Hematopoietic multipotent progenitor cell treated with erythropoietin and hydrocortisone succinate and interleukin-3 and kit ligand, for 17 days (in vitro differentiated cells): Measurements from ENCODE around the gene ZP2.
"Not testable (repeated sequence)": the region's sequence is repeated elsewhere in the genome, so short reads cannot be mapped to it uniquely, and the experiment has no call there.

Source experiments
- DNase-seq: peaks from one replicate; pipeline ENCODE4 v3.0.0-alpha.2; 2015; ENCODE audit warnings: low spot score

The ZP2 gene

DNA sequence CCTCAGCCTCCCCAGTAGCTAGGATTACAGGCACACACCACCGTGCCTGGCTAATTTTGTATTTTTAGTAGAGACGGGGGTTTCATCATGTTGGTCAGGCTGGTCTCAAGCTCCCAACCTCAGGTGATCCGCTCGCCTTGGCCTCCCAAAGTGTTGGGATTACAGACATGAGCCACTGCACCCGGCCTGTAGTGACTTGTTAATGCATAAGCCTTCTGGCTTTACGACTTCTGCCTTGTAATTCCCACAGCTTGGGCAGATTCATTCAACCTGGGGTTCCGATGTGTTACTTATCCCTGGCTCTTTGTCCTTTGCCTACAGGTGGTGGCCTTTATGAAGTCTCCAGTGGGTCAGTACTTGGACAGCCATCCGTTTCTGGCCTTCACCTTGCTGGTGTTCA is 41.3 kb downstream of the ZP2 start:
- DNase-seq, result not testable (repeated sequence)

DNA sequence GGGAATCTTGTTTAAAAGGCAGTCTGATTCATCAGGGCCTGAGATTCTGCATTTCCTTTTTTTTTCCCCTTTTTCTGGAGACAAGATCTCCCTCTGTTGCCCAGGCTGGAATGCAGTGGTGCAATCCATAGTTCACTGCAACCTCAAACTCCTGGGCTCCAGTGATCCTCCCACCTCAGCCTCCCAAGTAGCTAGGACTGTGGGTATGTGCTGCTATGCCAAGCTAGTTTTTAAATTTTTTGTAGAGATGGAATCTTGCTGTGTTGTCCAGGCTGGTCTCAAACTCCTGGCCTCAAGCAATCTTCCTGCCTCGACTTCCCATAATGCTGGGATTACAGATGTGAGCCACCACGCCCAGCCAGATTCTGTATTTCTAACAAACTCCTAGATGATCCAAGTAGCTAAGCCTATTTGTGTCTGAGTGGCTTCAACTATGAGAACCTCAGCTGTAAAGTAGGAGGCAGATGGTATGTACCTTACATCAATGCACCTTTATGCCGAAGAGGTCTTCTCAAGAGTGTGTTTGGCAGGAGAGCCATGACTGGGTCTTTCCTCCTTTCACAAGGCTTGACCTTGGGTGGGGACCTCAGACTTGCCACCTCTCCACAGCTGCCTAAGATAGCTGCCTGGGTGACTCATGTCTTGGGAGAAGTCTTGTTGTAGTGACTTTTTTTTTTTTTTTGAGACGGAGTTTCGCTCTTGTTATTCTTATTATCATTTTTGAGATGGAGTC is 42.0 kb downstream of the ZP2 start:
- no peak for DNase-seq

DNA sequence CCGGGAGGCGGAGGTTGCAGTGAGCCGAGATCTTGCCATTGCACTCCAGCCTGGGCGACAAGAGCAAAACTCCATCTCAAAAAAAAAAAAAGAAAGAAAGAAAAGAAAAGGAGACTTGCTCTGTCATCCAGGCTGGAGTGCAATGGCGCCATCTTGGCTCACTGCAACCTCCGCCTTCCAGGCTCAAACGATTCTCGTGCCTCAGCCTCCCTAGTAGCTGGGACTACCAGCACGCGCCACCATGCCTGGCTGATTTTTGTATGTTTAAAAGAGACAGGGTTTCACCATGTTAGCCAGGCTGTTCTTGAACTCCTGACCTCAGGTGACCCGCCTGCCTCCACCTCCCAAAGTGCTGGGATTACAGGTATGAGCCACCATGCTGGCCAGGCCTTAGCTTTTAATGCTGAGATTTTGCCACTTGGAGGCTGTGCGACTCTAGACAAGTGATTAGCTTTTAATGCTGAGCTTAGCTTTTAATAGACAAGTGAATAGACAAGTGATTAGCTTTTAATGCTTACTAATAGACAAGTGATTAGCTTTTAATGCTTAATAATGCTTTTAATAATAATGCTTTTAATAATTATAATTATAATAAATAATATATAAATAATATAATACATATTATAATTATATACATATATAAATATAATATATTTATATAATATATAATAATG is 43.3 kb downstream of the ZP2 start:
- DNase-seq, result no peak

DNA sequence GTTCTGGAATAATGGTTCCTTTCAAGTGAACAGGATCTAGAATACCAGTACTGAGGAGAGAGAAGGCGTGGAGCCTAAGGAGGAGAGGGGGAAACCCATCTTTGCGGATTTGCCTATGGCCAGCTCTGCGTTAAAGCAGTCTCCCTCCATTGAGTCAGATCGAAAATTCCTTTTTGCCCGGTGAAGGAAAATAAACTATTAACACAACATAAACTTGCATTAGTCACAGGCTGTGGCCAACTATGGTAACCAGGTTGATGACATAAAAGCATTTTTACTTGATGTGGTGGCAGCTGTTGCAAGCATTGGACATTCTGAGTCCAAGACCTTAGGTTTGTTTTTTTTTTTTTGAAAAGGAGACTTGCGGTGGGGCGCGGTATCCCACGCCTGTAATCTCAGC is 44.0 kb downstream of the ZP2 start:
- DNase-seq, result no peak

DNA sequence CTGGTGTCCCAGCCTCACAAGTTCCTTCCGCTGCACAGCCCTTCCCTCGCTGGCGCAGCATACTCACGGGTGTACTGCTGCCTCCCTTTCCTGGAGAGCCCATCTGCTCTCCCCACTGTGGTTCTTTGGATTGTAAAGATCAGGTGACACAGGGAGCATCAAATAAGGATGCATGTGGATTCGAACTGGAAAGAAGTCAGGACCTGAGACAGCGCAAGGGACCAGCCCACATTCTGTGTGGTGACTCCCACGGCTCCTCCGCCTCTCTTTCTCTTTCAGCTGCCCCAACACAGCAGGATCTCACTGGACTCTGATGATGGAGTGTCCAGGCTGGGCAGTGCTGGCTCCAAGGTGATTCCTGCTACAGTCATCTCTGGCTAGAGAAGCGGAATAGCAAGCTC is 44.8 kb downstream of the ZP2 start:
- DNase-seq, result no peak

DNA sequence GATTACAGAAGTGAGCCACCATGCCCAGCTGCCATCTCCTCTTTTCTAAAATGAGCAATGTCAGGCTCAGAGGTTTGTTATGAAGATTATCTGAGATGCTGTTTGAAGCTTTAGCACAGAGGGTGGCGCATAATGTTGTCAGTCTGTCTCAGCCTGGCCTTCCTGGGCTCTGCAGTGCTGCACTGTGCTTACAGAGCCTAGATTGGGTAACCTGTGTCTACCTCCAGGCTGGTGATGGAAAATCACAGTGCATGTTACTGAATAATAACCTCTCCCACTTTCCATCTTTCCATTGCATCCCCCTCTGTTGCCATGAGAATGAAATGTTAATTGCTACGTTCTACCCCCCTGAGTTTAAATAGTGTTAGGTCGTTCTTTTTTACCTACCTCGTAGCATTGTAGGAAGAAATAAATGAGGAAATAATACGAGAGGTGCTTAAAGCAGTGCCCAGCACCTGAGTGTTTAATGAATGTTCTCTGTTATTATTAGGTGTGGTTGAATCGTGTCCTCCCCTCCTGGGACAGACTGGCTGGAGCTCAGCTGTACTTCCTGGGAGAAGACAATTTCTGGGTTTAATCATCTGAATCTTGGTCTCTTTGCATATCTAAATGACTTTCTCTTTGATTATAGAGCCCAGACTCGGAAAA is 46.7 kb downstream of the ZP2 start:
- DNase-seq, result no peak

DNA sequence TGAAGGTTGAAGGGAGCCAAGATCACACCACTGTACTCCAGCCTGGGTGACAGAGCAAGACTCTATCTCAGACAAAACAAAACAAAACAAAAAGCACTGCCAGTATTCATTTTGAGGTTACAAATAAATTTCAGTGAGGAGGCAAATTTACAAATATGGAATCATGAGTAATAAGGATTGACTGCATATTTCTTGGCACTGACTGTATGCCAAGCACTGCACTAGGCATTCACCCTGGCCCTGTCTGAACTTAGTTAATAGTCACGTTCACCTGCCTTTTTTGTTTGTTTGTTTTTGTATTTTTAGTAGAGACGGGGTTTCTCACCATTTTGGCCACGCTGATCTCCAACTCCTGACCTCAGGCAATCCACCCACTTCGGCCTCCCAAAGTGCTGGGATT is 47.8 kb downstream of the ZP2 start:
- no peak for DNase-seq

DNA sequence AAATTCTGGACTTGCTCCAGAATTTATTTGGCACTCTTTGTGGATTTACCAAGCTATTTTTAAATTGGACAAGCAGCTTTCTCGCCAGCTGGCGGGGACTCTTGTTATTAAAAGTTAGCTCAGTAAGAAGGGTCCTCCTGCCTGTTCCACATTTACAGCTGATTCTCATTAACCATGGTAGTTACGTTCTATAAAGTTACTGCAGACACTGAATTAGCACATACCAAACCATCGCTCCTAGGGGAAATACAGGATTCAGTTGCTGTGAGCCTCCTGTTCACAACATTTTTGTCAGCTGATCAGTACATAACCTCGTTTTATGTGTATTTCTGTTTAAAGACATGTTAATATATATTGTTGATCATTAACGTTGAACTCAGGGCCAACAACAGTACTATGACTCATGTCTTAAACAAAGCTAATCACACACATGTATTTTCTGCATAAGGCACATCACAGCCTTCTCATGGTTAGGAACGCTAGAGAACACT is 48.7 kb downstream of the ZP2 start:
- no peak for DNase-seq

DNA sequence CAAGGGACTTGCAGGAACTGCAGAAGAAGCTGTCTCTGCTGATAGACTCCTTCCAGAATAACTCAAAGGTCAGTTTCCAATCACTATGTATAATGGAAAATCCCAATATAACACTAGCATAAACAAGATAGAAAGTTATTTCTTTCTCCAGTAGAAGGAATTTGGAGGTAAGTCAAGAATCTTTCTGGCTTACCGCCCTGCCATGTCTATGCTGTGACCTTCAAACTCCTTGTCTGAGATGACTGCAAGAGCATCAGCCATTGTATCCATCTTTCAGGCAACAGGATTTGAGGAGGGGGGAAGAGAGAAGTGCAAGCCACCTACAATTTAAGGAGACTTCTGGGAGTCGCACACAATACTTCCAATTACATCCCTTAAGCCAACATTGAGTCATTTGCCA is 50.2 kb downstream of the ZP2 start:
- no peak for DNase-seq

DNA sequence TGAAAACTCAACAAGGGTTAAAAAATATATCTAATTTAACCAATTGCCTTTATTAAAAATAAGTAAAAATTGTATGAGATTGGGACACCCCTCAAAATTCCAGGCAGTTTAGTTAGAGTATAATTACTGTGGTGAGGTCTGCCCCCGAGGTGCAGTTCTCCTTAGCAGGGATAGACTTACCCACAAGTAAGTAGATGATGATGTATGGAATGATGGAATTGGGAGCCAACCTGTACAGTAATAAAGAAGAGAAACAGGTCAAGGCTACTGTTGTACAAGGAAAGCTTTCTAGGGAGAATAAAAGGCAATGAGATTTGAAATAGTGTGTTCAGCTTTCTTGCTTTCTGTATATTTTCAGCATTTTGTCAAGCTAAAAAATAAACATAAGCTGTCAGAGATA is 51.1 kb downstream of the ZP2 start:
- DNase-seq, result no peak

DNA sequence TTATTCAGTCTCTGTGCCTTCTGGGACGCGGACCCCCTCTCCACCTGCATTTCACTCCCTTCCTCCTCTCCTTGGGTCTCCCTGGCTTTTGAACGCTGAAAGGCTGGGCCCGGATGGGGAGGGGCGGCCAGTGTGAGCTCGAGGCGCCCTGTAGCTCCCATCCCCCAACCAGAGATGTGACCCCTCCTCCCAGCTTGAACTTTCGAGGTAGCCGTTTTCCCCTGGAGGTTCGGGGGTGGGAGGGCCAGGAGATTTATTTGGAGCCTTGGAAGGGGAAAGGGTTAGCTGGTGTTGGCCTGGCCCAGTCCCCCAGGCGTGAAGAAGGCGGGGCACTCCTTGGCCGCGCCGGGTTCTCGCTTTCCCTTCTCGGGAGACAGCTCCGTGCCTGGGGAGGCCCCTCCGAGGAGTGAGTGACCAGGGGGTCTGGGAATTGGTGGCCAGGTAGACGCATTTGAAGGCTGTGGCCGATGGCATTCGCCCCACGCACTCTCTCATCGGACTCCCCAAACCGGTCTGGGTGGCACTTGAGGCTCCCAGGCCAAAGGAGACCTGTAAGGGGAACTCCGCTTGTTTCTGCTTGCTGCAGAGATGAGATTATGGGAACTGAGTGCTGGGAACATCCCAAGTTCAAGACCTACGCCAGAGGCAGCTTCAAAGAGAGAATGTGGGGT is 52.0 kb downstream of the ZP2 start:
- DNase-seq, result no peak

DNA sequence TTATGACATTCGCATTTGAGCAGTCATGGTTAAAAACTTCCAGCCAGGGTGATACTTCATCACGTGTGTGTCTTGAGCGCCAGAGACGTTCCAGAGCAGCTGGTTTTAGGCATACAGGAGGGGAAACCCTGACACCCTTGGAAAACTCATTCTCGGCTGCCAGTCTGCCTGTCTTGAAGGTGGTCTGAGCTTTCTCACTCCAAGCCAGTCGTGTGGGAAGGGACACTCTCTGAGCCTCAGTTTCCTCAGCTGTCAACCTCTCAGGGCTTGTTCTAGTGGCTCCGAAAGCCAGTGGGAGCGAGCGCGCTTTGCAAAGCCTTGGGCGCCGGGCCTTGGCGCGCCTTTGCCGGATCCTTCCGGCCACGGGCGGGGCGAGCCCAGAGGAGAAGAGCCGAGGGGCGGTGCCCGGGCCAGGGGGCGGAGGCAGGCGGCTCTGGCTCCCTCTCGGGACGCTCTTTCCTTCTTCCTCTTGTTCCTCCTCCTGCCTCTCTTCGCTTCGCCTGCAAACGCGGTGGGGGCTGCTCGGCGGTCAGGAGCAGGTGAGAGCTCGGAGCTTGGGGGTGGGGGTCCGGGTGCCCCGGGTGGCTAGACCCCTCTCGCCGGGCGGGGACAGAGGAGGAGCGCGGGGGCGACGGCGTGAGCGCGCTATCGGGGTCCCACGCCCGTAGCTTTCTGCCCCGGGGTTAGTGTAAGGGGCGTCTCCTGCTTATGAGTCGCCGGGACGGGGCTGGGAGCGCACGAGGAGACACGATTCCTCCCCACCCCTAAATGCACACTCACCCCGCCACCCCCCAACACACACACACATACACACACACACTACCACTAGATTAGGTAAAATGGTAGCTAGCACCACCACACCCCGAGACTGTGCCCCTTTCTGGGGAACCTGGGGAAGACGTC is 52.9 kb downstream of the ZP2 start, which contains the start of gene LDAF1:
TSS of gene LDAF1 (plus strand) at position 467 of the 903 bp plus-strand sequence. CDS start 2,509 bp downstream, outside the sequence.
- DNase-seq, result peak; percentile 45

DNA sequence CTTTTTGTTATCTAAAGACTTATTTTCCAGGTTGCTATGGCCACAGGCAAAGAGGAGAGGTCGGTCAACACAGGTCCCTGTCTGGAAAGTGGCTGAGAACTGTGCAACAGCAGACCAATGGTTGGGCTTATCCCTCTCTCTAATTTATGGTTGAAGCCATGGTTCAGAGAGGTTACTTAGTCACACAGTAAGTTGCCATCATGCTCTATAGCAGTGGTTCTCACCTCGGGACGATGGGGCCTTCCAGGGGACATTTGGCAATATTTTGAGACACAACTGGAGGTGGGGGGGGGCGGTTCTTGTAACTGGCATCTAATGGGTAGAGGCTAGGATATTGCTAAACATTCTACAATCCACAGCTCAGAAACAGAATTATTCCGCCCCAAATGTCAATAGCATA is 53.7 kb downstream of the ZP2 start:
- no peak for DNase-seq

DNA sequence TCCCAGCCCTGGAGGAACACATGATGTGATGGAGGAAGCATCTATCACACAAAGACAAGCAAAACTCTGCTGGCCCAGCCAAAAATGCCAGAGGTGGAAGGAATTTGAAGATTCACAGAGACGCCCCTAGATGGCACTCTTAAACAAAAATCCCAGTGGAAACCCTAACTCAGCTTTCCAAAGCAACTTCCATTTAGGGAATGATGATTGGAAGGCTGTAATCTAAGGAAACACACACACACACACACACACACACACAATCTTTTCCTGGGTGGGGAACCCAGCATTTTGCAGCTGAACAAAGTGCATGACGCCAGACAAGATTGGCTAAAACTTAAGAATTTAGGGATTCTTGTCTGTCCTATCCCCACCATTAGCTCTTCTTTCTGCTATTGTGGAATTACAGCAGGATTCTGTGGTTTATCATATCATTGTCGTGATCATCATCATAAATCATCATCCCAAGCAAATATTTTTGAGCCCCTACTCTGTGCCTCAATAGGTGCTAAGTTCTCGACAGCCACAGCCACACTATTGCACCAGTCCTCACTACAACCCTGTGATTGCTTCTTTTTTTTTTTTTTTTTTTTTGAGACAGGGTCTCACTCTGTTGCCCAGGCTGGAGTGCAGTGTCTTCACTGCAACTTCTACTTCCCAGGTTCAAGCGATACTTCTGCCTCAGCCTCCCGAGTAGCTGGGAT is 54.5 kb downstream of the ZP2 start:
- peak; percentile 41 for DNase-seq

DNA sequence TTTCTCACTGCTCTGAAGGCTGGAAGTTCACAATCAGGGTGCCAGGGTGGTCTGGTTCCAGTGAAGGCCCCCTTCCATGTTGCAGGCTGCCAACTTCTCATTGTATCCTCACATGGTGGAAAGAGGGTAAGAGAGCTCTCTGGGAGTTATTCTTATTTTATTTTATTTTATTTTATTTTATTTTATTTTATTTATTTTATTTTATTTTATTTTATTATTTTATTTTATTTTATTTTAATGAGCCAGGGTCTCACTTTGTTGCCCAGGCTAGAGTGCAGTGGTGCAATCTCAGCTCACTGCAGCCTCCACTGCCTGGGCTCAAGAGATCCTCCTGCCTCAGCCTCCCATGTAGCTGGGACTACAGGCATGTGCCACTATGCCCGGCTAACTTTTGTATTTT is 55.4 kb downstream of the ZP2 start:
- DNase-seq, result not testable (repeated sequence)

DNA sequence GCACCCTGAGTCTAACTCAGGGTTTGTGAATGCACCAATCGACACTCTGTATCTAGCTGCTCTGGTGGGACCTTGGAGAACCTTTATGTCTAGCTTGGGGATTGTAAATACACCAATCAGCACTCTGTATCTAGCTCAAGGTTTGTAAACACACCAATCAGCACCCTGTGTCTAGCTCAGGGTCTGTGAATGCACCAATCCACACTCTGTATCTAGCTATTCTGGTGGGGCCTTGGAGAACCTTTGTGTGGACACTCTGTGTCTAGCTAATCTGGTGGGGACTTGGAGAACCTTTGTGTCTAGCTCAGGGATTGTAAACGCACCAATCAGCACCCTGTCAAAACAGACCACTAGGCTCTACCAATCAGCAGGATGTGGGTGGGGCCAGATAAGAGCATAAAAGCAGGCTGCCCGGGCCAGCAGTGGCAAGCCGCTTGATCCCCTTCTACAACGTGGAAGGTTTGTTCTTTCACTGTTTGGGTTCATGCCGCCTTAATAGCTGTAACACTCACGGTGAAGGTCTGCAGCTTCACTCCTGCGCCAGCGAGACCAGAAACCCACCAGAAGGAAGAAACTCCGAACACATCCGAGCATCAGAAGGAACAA is 58.1 kb downstream of the ZP2 start:
- not testable (repeated sequence) for DNase-seq

DNA sequence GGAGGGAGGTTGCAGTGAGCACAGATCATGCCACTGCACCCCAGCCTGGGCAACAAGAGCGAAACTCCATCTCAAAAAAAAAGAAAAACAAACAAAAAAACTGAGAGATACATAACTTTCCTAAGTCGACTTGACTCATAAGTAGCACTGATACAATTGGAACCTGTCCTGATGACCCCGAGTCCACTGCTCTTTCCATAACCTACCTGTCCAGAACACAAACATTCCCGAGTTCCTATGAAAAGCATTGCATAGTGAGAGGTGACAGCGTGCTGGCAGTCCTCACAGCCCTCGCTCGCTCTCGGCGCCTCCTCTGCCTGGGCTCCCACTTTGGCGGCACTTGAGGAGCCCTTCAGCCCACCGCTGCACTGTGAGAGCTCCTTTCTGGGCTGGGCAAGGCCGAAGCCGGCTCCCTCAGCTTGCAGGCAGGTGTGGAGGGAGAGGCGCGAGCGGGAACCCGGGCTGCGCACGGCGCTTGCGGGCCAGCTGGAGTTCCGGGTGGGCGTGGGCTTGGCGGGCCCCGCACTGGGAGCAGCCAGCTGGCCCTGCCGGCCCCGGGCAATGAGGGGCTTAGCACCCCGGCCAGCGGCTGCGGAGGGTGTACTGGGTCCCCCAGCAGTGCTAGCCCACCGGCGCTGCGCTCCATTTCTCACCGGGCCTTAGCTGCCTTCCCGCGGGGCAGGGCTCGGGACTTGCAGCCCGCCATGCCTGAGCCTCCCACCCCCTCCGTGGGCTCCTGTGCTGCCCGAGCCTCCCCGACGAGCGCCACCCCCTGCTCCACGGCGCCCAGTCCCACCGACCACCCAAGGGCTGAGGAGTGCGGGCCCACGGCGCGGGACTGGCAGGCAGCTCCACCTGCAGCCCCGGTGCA is 59.0 kb downstream of the ZP2 start:
- not testable (repeated sequence) for DNase-seq

DNA sequence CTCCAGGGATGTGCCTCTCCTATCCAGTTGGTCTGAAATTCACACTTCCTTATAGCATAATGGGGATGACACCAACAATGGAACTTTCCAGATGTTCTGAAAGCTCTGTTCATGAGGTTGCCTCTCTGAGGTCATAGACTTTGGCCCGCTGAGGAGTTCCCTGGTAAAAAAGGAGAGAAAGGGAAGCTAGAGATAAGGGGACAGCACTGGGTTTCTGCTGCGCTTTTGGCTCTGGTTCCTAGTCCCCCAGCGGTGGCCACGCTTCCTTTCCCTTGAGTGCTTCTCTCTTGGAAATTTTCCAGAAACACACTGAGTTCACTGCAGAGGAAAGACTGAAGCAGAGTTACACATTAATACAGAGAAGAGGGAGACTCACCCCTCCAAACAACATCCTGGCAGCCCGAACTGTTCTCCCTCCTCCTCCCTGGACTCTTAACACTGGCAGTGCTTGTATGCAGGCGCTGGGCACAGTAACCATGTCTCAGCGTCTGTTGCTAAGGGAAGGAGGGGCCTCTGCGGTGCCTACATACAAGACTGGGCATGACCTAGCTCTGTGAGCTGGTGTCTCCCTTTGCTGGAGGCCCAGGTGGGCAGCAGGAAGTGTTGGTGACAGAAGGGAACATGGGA is 60.9 kb downstream of the ZP2 start, which contains the start of gene DNAH3:
TSS of gene DNAH3 (minus strand) at position 472 of the 627 bp plus-strand sequence. CDS start 527 bp downstream, outside the sequence.
- DNase-seq, result no peak
